ENCODE data around the gene ADRB2. TPM values are rescaled to one million over a fixed set of nuclear protein-coding genes. Genes with fewer than 3 reads are reported as not detected.

The ADRB2 gene
- total RNA-seq, 4 donors from 2014 or later: 4.8 to 9.8 (median 6.2) TPM

DNA sequence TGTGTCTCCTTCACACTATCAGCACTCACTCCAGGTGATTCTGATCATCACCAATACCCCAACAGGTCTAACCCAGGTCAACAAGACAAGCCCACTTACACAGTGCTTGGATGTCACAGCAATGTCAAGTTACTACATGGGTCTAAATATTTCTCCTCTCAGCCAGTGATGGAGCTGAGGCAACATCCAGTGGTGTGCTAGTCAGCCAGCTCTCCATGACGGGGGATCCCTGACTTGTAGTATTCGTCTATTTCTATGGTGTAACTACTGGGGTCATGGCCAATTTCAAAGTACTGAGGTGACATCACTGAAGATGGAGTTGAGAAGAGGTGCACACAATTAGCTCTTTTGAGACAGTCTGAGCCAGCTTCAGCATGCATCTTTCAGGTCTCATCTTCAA, 31.1 kb downstream of the ADRB2 start:
- H3K4me1 ChIP-seq: peaks cover 0 to 24% (median 0%) of the 10 kb centered on the region in 4 donors
- no peak overlapping the region for H3K4me3 ChIP-seq
- H3K27me3 ChIP-seq: no peaks in the 10 kb centered on the region
- WGBS, 2 donors: 91 to 93% methylated on average over 2 of the region's 2 CpGs
- TF ChIP-seq POLR2A (IDR thresholded peaks at IDR 0.05) (no peak), EP300 (IDR thresholded peaks at IDR 0.05) (no peak)
- TF ChIP-seq, protein P1, sequence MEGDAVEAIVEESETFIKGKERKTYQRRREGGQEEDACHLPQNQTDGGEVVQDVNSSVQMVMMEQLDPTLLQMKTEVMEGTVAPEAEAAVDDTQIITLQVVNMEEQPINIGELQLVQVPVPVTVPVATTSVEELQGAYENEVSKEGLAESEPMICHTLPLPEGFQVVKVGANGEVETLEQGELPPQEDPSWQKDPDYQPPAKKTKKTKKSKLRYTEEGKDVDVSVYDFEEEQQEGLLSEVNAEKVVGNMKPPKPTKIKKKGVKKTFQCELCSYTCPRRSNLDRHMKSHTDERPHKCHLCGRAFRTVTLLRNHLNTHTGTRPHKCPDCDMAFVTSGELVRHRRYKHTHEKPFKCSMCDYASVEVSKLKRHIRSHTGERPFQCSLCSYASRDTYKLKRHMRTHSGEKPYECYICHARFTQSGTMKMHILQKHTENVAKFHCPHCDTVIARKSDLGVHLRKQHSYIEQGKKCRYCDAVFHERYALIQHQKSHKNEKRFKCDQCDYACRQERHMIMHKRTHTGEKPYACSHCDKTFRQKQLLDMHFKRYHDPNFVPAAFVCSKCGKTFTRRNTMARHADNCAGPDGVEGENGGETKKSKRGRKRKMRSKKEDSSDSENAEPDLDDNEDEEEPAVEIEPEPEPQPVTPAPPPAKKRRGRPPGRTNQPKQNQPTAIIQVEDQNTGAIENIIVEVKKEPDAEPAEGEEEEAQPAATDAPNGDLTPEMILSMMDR (IDR thresholded peaks at IDR 0.05): no peak
- H3K27ac ChIP-seq: no peak overlapping the region
- DNase-seq (ENCODE audit: low spot score in 2 of 2): no peak
- H3K36me3 ChIP-seq: no peaks in the 10 kb centered on the region
- H3K9me3 ChIP-seq: no peaks in the 10 kb centered on the region

DNA sequence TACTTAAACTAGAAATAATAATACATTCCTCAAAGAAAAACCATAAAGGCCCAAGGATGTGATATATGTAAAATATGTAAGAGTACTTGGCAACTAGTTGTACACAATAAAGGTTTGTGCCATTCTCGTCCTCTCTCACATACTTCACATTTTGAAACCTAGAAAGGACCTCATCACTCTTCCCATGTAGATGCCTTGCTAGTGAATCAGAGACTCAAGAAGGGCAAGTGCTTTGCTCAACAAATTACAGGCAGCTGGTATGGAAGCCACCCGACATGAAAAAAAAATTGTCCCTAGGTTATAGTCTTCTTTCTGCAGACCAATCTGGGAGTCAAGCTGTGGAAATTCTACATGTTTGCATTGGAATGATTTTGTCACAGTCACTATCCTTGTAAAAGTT, 31.7 kb downstream of the ADRB2 start:
- WGBS, 2 donors: 83 to 90% methylated on average over 2 of the region's 2 CpGs

DNA sequence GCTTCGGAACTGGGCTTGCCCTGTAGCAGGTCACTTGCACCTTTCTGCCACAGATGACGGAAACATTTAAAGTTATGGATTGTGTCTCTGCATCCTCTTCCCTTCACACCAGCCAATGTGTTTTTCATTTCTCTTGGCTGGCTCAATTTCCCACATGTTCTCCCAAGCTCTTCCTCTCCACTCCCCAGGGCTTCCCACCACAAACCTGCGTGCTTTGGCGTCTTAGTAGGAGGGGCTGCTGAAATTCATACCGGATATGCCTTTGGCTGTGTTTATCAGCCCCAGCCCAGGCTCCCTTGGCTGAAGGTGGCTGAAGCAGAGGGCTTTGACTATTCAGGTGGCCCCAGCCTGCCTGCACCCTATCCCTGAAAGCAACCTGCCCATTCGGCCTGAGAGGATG, 32.1 kb downstream of the ADRB2 start:
- no peak for DNase-seq (ENCODE audit: low spot score in 2 of 2)
- Histone ChIP-seq H3K4me1 (peaks cover 0 to 24% (median 0%) of the 10 kb centered on the region in 4 donors), H3K9me3 (no peaks in the 10 kb centered on the region), H3K36me3 (no peaks in the 10 kb centered on the region), H3K4me3 (no peak overlapping the region), H3K27me3 (no peaks in the 10 kb centered on the region), H3K27ac (no peak overlapping the region)
- TF ChIP-seq EP300 (IDR thresholded peaks at IDR 0.05) (no peak), POLR2A (IDR thresholded peaks at IDR 0.05) (no peak)
- TF ChIP-seq, protein P1 (IDR thresholded peaks at IDR 0.05): no peak
- WGBS, 2 donors: 63 to 67% methylated on average over 6 of the region's 6 CpGs

More for the DNA sequence above, 31.7 kb downstream of the ADRB2 start:
- TF ChIP-seq POLR2A (IDR thresholded peaks at IDR 0.05): no peak
- TF ChIP-seq, protein P1 (IDR thresholded peaks at IDR 0.05): no peak
- TF ChIP-seq EP300 (IDR thresholded peaks at IDR 0.05): no peak
- Histone ChIP-seq H3K9me3 (no peaks in the 10 kb centered on the region), H3K4me1 (peaks cover 0 to 24% (median 0%) of the 10 kb centered on the region in 4 donors), H3K36me3 (no peaks in the 10 kb centered on the region), H3K27me3 (no peaks in the 10 kb centered on the region), H3K4me3 (no peak overlapping the region), H3K27ac (no peak overlapping the region)
- no peak for DNase-seq (ENCODE audit: low spot score in 2 of 2)

DNA sequence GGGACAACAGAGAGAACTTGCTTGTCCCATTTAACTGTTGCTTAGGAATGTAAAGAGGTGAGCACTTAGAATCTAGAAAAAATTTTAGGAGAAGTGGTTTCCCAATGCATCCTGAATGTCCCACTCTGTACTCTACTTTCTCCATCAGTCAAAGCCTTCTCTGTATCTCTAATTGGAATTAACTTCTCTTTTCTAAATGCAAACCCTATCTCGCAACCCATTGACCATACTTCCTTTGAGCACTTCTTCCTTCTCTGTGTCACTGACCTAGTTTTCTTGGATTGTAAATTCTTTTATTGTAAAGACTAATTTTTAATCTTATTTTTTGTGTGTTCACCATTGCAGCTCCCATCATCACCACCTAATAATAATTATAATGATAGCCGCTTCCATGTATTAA, 33.3 kb downstream of the ADRB2 start:
- Histone ChIP-seq H3K36me3 (no peaks in the 10 kb centered on the region), H3K4me3 (no peak overlapping the region), H3K27ac (no peak overlapping the region), H3K9me3 (no peaks in the 10 kb centered on the region), H3K27me3 (no peaks in the 10 kb centered on the region), H3K4me1 (peaks cover 0 to 33% (median 0%) of the 10 kb centered on the region in 4 donors)
- WGBS, 2 donors: 91 to 94% methylated on average over 2 of the region's 2 CpGs
- no peak for DNase-seq (ENCODE audit: low spot score in 2 of 2)
- TF ChIP-seq, protein P1 (IDR thresholded peaks at IDR 0.05): no peak
- TF ChIP-seq EP300 (IDR thresholded peaks at IDR 0.05) (no peak), POLR2A (IDR thresholded peaks at IDR 0.05) (no peak)

DNA sequence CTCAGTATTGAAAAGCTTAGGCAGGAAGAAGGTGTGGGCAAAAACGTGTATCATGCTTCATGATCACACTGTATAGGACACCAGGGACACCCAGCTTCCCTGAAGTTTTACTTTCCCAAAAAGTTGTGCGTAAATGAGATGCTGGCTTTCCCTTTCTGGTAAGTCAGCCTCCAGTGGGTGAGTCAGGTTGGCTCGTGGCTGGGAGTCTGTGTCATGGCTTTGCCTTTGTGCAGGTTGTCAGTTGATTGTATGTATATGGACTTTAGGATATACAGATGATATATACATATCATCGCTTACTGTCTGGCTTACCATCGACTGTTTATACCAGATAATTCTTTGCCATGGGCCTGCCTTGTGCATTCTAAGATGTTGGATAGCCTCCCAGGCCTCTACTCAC, 34.2 kb downstream of the ADRB2 start:
- Histone ChIP-seq H3K27ac (no peak overlapping the region), H3K36me3 (no peaks in the 10 kb centered on the region), H3K4me1 (peaks cover 0 to 24% (median 0%) of the 10 kb centered on the region in 4 donors), H3K9me3 (no peaks in the 10 kb centered on the region), H3K27me3 (no peaks in the 10 kb centered on the region), H3K4me3 (no peak overlapping the region)
- WGBS, 2 donors: 65 to 90% methylated on average over 5 of the region's 5 CpGs
- TF ChIP-seq, protein P1 (IDR thresholded peaks at IDR 0.05): no peak
- no peak for TF ChIP-seq POLR2A (IDR thresholded peaks at IDR 0.05)
- no peak for TF ChIP-seq EP300 (IDR thresholded peaks at IDR 0.05)
- DNase-seq (ENCODE audit: low spot score in 2 of 2): no peak
